Activated naive CD4-positive, alpha-beta T cell treated with anti-CD3 and anti-CD28 coated beads, Interleukin-2, amount 50 U/mL, for 24 hours (primary cell): ENCODE measurements around the gene SMIM26.
"Not testable (repeated sequence)": the region's sequence is repeated elsewhere in the genome, so short reads cannot be mapped to it uniquely, and the experiment has no call there.

Experiments used
- H3K27ac Mint-ChIP-seq: one replicate; pipeline ENCODE4 v1.8.0; 2021; ENCODE audit warnings: mild to moderate bottlenecking, mixed read lengths
- H3K27me3 Mint-ChIP-seq: one replicate; pipeline ENCODE4 v1.8.0; 2021; ENCODE audit warnings: mixed read lengths
- H3K36me3 Mint-ChIP-seq: one replicate; pipeline ENCODE4 v1.8.0; 2021; ENCODE audit warnings: mixed read lengths
- H3K4me1 Mint-ChIP-seq: one replicate; pipeline ENCODE4 v1.8.0; 2021; ENCODE audit warnings: mixed read lengths
- H3K4me3 Mint-ChIP-seq: one replicate; pipeline ENCODE4 v1.8.0; 2021; ENCODE audit warnings: mild to moderate bottlenecking, mixed read lengths
- H3K9me3 Mint-ChIP-seq: one replicate; pipeline ENCODE4 v1.8.0; 2021; ENCODE audit warnings: mixed read lengths

The SMIM26 gene, protein sequence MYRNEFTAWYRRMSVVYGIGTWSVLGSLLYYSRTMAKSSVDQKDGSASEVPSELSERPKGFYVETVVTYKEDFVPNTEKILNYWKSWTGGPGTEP

DNA sequence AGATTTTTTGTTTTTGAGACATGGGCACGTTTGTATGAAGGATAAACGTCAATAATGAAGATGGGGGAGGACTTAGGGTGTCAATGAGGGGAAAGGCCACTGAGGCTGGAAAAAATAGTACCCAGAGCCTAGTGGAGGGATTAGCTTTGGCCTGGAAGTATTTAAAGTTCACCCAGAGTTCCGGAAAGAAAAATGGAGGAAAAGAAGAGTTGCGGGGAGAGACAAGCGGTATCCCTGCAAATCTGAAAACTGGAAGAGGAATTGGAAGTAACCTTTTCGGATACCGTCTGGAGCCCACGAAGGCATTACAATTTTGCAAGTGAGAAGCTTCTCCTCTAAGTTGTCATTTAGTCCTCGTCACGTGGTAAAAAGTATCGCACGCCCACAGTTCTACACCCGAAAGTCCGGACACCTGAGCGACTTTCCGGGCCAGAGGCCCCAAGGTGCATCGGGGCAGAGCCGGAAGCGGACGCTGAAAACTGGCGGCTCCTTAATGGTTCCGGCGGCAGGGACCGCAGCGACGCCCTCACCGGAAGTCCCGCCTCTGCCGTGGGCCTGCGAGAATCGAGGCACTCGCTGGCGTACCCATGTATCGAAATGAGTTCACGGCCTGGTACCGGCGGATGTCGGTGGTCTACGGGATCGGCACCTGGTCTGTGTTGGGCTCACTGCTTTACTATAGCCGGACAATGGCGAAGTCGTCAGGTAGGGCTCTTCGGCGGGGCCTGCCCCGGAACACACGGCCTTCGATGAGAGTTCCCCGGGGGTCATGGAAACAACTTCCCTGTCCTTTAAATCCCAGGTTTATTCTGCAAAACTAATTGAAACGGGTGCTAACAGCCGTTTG is at the start of gene SMIM26:
Gene SMIM26, plus strand, starts transcription at position 541 of the 847 bp plus-strand sequence. Its CDS starts 47 bp downstream, at position 588.
- Mint-ChIP-seq H3K36me3 (peaks cover 14% of the 10 kb centered on the region), H3K4me1 (peaks cover 17% of the 10 kb centered on the region), H3K27ac (peak within 1 kb of the TSS; percentile 99), H3K9me3 (no peaks in the 10 kb centered on the region), H3K4me3 (peak within 1 kb of the TSS; percentile 93), H3K27me3 (no peaks in the 10 kb centered on the region)

DNA sequence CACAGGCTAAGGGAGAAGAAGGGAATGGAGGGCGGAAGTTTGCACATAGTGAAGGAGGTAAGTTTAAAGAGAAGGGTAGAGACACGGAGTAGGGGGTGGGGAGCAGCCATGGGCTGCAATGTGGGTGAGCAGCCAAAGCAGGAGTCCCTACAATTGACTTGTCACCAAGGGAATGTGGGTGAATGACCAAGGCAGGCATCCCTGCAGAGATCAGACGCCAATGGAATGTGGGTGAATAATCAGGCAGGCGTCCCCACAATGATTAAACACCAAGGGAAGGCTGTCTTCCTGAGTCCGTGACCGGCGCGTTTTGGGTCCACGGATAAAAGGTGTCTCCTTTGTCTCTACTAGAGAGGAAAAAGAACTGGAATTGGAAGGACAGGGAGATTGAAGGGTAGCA is 45.2 kb upstream of the SMIM26 start:
- not testable (repeated sequence) for H3K9me3 Mint-ChIP-seq, H3K4me3 Mint-ChIP-seq, H3K4me1 Mint-ChIP-seq, H3K27me3 Mint-ChIP-seq, H3K27ac Mint-ChIP-seq, H3K36me3 Mint-ChIP-seq

DNA sequence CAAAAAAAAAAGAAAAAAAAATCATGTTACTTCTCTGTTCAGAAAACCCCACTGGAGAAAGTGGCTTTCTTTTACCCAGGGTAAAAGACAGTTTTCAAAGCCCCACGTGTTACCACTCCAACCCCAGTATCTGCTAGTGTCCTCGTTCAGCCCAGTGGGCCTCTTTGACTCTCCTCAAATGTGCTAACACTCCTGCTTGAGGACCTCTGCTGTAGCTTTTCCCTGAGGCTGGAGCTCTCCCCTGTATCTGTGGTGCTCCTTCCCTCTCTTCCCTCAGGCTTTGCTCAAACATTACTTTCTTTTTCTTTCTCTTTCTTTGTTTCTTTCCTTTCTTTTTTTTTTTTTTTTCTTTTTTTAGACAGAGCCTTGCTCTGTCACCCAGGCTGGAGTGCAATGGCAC is 44.2 kb upstream of the SMIM26 start:
- H3K27me3 Mint-ChIP-seq, result no peaks in the 10 kb centered on the region

DNA sequence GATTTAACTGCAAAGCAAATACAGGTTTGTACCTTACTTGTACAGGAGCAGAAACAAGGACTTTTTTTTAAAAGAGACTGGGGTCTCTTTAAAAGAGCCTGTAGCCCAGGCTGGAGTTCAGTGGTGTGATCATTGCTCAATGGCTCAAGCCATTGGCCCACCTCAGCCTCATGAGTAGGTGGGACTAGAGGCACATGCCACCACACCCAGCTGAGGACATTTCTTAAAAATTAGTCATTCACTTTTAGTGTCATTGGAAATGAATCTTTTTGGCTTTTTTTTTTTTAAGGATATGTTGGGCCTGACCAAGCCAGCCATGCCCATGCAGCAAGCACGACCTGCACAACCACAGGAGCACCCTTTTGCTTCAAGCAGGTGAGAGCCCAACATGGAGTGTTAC is 42.6 kb upstream of the SMIM26 start:
- no peaks in the 10 kb centered on the region for H3K9me3 Mint-ChIP-seq
- H3K4me1 Mint-ChIP-seq, result no peaks in the 10 kb centered on the region
- H3K27me3 Mint-ChIP-seq, result no peaks in the 10 kb centered on the region
- no peak overlapping the region for H3K4me3 Mint-ChIP-seq
- H3K27ac Mint-ChIP-seq, result no peak overlapping the region
- peaks cover 19% of the 10 kb centered on the region for H3K36me3 Mint-ChIP-seq

More for the DNA sequence above, 44.2 kb upstream of the SMIM26 start:
- Mint-ChIP-seq H3K27ac (no peak overlapping the region), H3K4me3 (no peak overlapping the region), H3K9me3 (no peaks in the 10 kb centered on the region), H3K36me3 (peaks cover 13% of the 10 kb centered on the region), H3K4me1 (no peaks in the 10 kb centered on the region)

DNA sequence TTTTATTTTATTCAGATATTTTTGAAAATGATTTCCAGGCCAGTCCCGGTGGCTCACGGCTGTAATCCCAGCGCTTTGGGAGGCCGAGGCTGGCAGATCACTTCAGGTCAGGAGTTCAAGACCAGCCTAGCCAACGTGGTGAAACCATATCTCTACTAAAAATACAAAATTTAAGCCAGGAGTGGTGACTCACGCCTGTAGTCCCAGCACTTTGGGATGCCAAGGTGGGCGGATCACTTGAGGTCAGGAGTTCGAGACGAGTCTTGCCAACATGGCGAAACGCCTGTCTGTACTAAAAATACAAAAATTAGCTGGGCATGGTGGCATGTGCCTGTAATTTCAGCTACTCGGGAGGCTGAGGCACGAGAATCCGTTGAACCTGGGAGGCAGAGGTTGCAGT is 40.5 kb upstream of the SMIM26 start:
- peaks cover 22% of the 10 kb centered on the region for H3K36me3 Mint-ChIP-seq
- not testable (repeated sequence) for H3K9me3 Mint-ChIP-seq, H3K4me3 Mint-ChIP-seq, H3K27ac Mint-ChIP-seq, H3K27me3 Mint-ChIP-seq, H3K4me1 Mint-ChIP-seq

DNA sequence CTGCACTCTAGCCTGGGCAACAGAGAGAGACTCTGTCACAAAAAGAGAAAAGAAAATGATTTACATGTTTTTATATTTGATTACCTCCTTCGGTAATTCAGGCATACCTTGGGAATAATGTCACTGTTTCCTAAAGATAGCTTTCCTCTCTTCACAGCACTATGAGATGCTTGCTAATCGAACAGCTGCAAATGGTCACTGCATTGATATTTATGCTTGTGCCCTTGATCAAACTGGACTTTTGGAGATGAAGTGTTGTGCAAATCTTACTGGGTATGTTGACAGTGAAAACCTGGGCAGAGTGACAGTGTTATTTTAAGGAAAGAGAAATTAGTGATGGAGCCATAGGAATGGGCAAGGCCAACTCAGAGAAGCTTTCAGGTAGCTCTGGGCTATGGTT is 39.9 kb upstream of the SMIM26 start:
- H3K27me3 Mint-ChIP-seq, result no peaks in the 10 kb centered on the region
- no peak overlapping the region for H3K4me3 Mint-ChIP-seq
- H3K27ac Mint-ChIP-seq, result no peak overlapping the region

DNA sequence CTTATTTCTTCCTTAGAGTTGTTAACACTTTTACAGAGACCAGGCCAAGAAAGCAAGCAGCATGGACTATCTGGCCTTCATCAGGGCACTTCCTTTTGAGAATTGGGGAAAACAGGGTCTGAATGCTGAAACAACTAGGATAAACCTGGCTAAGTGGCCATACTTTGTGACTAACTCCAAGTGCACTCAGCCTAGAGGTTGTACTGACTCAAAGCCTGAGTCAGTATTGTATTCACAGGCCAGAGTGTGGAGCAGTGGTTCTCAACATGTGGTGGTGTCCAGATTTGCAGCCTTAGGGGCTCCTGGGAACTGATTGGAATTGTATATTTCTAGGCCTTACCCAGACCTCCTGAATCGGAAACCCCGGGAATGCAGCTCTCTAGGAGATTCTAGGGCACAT is 39.4 kb upstream of the SMIM26 start:
- Mint-ChIP-seq H3K27me3 (no peaks in the 10 kb centered on the region), H3K4me3 (no peak overlapping the region), H3K4me1 (no peaks in the 10 kb centered on the region), H3K9me3 (no peaks in the 10 kb centered on the region), H3K36me3 (peaks cover 28% of the 10 kb centered on the region), H3K27ac (no peak overlapping the region)

More for the DNA sequence above, 39.9 kb upstream of the SMIM26 start:
- H3K4me1 Mint-ChIP-seq, result no peaks in the 10 kb centered on the region
- H3K36me3 Mint-ChIP-seq, result peaks cover 25% of the 10 kb centered on the region
- H3K9me3 Mint-ChIP-seq, result no peaks in the 10 kb centered on the region

DNA sequence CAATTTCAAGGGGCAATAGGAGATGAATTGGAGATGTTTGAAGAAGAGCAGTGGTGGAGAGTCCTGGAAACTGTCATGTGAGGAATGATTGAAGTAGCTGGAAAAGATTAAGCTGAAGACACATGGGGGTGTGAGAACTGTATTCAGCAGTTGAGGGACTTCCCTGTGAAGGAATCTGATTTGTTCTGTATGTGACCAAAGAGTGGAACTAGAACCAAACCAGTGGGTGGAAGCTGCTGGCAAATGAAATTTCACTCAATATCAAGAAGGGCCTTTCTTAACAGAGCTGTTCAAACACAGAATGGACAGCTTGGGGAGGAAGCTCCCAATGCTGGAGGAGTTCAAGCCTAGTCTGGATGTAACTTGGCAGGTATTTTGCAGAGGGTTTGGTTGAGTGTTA is 38.2 kb upstream of the SMIM26 start:
- Mint-ChIP-seq H3K4me3 (no peak overlapping the region), H3K27ac (peak overlapping the region; percentile 36), H3K27me3 (no peaks in the 10 kb centered on the region), H3K36me3 (peaks cover 28% of the 10 kb centered on the region), H3K9me3 (no peaks in the 10 kb centered on the region), H3K4me1 (no peaks in the 10 kb centered on the region)

DNA sequence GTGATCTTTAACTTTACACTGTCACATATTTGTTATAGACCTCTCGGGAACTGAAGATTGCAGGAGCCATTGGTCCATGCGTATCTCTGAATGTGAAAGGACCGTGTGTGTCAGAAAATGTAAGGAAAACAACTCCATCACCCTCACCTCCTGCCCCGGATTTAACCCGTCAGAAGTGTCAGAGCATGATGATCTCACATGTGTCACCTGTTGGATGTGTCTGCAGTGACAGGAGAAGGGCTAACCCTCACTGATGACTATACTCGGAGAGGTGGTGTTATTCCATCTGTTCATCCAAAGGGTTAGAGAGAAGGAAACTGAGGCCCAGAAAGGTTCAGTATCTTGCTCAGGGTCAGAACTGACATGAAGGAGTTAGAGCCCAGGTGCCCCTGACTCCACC is 34.6 kb upstream of the SMIM26 start:
- Mint-ChIP-seq H3K27ac (no peak overlapping the region), H3K4me1 (no peaks in the 10 kb centered on the region), H3K36me3 (peaks cover 28% of the 10 kb centered on the region), H3K27me3 (no peaks in the 10 kb centered on the region), H3K9me3 (no peaks in the 10 kb centered on the region), H3K4me3 (no peak overlapping the region)

DNA sequence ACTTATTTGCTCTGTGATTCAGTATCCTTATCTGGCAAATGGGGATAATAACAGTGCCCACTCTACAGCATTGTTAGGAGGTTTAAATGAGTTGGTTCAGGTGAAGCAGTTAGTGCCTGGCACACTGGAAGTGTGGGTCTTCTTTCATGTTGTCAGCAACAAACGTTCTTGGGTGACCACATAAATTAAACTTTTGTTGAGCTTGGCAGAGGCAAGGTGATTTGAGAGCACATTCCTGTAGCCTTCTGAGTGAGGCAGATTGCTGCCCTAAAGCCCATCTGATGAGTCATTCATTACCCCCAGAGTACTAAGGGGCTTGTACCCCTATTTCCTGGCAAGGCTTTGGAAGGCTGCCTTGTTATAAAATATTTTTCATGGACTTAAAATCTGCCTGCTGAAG is 33.7 kb upstream of the SMIM26 start:
- Mint-ChIP-seq H3K9me3 (no peaks in the 10 kb centered on the region), H3K36me3 (peaks cover 28% of the 10 kb centered on the region), H3K4me1 (no peaks in the 10 kb centered on the region), H3K4me3 (no peak overlapping the region), H3K27me3 (no peaks in the 10 kb centered on the region), H3K27ac (no peak overlapping the region)

DNA sequence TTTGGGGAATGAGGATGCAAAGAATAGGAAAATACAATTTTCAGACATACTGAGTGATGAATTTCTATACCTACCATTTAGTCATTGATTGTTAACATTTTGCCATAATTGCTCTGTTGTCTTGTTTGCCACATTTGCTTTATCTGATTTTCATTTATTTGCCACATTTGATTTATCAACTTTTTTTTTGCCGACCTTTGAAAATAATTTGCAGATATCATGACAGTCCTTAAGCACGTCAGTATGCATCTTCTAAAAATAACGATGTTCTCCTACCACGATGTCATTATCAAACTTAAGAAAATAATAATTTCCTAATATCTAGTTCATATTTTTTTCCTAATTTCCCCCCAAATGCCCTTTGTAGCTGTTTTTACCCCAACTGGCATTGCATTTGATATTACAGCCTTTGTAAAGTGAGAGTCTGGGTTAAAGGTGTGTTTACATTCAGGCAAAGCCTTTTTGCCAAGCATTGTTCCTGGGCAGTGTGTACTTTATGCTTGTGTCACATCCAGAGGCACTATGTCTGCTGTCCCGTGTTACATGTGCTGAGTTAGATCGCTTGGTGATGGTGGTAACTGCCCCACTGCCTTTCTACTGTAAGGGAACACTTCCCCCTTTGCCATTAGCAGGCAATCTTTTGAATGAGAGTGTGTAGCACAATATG is 33.1 kb upstream of the SMIM26 start:
- Mint-ChIP-seq H3K36me3 (peaks cover 24% of the 10 kb centered on the region), H3K4me3 (no peak overlapping the region), H3K4me1 (no peaks in the 10 kb centered on the region), H3K27ac (no peak overlapping the region), H3K9me3 (no peaks in the 10 kb centered on the region), H3K27me3 (no peaks in the 10 kb centered on the region)

DNA sequence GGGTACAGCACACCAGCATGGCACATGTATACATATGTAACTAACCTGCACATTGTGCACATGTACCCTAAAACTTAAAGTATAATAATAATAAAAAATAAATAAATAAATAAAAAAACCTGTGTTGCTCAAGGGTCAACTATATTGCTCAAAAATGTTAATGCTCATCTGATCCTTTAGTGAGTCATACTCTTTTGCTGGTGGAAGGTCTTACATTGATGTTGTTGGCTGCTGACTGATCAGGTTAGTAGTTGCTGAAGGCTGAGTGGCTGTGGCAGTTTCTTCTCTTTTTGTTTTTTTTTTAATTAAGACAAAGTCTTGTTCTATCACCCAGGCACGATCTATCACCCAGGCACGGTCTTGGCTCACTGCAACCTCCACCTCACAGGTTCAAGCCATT is 29.6 kb upstream of the SMIM26 start:
- Mint-ChIP-seq H3K27ac (no peak overlapping the region), H3K4me3 (no peak overlapping the region), H3K9me3 (no peaks in the 10 kb centered on the region), H3K4me1 (peaks cover 3% of the 10 kb centered on the region), H3K27me3 (no peaks in the 10 kb centered on the region), H3K36me3 (peaks cover 27% of the 10 kb centered on the region)

DNA sequence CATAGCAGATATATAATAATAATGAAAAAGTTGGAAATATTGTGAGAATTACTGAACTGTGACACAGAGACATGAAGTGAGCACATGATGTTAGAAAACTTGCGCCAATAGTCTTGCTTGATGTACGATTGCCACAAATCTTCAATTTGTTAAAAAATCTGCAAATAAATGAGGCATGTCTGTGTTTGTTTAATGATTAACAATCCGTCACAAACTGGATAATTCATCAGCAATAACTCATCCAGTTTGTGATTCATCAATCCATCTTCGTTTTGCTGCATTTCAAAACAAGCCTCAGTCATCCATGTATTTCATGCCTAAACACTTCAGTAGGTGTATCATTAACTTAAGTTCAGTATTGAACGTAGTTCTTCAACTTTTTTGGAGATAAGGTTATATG is 25.5 kb upstream of the SMIM26 start:
- Mint-ChIP-seq H3K27me3 (no peaks in the 10 kb centered on the region), H3K36me3 (peaks cover 34% of the 10 kb centered on the region), H3K4me1 (peaks cover 3% of the 10 kb centered on the region), H3K27ac (no peak overlapping the region), H3K4me3 (no peak overlapping the region), H3K9me3 (no peaks in the 10 kb centered on the region)

DNA sequence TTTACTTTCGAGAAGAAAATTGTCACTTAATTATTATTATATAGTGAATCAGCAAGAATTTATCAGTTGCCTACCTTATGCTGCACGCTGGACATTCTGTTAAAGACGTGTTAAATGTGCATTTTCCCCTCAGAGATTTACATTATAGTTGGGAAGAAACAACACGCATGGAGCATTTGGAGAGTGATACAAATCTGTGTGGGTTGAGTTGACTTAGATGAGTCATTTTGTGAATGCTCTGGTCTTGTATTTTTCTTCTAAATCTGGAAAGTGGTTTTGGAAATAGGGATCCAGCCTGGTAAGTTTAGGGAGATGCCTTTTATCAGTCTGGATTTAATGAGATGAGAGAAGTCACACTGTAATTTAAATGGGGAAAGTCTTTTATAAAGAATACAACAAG is 24.0 kb upstream of the SMIM26 start:
- H3K4me1 Mint-ChIP-seq, result peaks cover 3% of the 10 kb centered on the region
- no peaks in the 10 kb centered on the region for H3K27me3 Mint-ChIP-seq
- H3K9me3 Mint-ChIP-seq, result no peaks in the 10 kb centered on the region
- no peak overlapping the region for H3K4me3 Mint-ChIP-seq
- H3K36me3 Mint-ChIP-seq, result peaks cover 30% of the 10 kb centered on the region
- no peak overlapping the region for H3K27ac Mint-ChIP-seq

DNA sequence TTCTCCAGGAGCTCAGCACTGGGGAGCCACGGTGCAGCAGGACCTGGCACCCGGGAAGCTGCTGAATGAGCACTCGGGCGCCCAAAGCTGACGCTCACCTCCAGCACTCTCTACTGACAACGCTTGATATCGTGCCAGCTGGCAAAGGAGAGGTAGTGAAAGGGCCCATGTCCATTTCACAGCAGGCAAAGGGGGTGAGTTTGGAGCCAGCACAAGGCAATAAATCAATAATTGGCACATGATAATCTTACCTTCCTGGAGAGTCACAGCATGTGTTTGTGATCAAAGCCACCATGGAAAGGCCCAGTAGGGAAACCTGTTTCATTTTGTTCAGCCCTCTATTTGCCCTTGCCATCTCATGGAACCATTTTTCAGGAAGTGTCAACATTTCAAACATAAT is 23.3 kb upstream of the SMIM26 start:
- no peaks in the 10 kb centered on the region for H3K27me3 Mint-ChIP-seq
- peaks cover 3% of the 10 kb centered on the region for H3K4me1 Mint-ChIP-seq
- no peaks in the 10 kb centered on the region for H3K9me3 Mint-ChIP-seq
- peaks cover 32% of the 10 kb centered on the region for H3K36me3 Mint-ChIP-seq
- no peak overlapping the region for H3K4me3 Mint-ChIP-seq
- H3K27ac Mint-ChIP-seq, result no peak overlapping the region

DNA sequence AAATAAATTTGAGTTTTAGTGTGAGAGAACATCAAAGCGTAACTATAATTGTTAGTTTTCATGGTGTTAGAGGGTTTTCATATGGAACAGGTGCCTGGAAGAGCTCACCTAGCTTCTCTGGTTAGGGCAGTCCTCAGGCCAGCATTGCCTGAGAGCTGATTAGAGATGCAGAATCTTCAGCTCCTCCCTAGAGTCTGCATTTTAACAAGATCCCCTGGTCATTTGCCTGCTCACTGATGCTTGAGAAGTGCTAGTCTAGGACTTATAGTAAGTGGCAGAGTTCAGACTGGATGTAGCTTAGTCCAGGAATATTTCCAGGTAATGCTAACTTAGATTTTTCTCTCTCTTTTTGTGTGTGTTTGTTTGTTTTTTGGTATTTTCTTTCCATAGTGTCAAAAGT is 21.7 kb upstream of the SMIM26 start:
- no peaks in the 10 kb centered on the region for H3K27me3 Mint-ChIP-seq
- H3K4me1 Mint-ChIP-seq, result peaks cover 3% of the 10 kb centered on the region
- H3K27ac Mint-ChIP-seq, result no peak overlapping the region
- no peak overlapping the region for H3K4me3 Mint-ChIP-seq
- no peaks in the 10 kb centered on the region for H3K9me3 Mint-ChIP-seq
- H3K36me3 Mint-ChIP-seq, result peaks cover 29% of the 10 kb centered on the region
